HepG2 (cell line): ENCODE results near the gene NDUFB3. TPM values are rescaled to one million over a fixed set of nuclear protein-coding genes. Genes with fewer than 3 reads are reported as not detected.

Experiments used
- BATF2 ChIP-seq: sonication (generic); formaldehyde crosslinking; IDR thresholded peaks from 2 replicates; pipeline ENCODE4 v1.8.0; 2022; ENCODE audit warnings: mild to moderate bottlenecking, missing genetic modification reagents, moderate library complexity
- BRCA1 ChIP-seq: sonication (generic); formaldehyde crosslinking; IDR thresholded peaks from 2 replicates; pipeline ENCODE4 v1.4.0; 2020; ENCODE audit warnings: missing genetic modification reagents
- CBFB ChIP-seq: sonication (generic); formaldehyde crosslinking; IDR thresholded peaks from 2 replicates; pipeline ENCODE4 v1.4.0; 2020; ENCODE audit warnings: missing genetic modification reagents
- GATAD1 ChIP-seq: IDR thresholded peaks from 2 replicates; pipeline ENCODE4 v1.6.1; 2016; ENCODE audit warnings: missing genetic modification reagents, missing compliant biosample characterization
- GLI4 ChIP-seq: sonication (generic); formaldehyde crosslinking; IDR thresholded peaks from 2 replicates; pipeline ENCODE4 v1.5.1; 2020; ENCODE audit warnings: missing genetic modification reagents, mild to moderate bottlenecking, moderate library complexity, borderline replicate concordance
- GLMP ChIP-seq: sonication (generic); formaldehyde crosslinking; IDR thresholded peaks from 2 replicates; pipeline ENCODE4 v1.9.0; 2021; ENCODE audit warnings: missing genetic modification reagents, mild to moderate bottlenecking, borderline replicate concordance
- JDP2 ChIP-seq: sonication (generic); formaldehyde crosslinking; IDR thresholded peaks from 2 replicates; pipeline ENCODE4 v1.8.1; 2022; ENCODE audit warnings: missing genetic modification reagents, borderline replicate concordance
- KDM2A ChIP-seq: sonication (generic); formaldehyde crosslinking; IDR thresholded peaks from 2 replicates; pipeline ENCODE4 v1.4.0; 2020; ENCODE audit warnings: low read depth, missing genetic modification reagents, borderline replicate concordance
- MBNL3 ChIP-seq: fragments of 250-450 bp; sonication (Bioruptor Pico); conservative IDR thresholded peaks from 2 replicates; pipeline ENCODE4 v1.8.0; 2022; ENCODE audit warnings: mild to moderate bottlenecking, inconsistent platforms
- MIXL1 ChIP-seq: IDR thresholded peaks from 2 replicates; pipeline ENCODE4 v1.6.1; 2016
- MLXIP ChIP-seq: sonication (generic); formaldehyde crosslinking; IDR thresholded peaks from 2 replicates; pipeline ENCODE4 v1.9.0; 2021; ENCODE audit warnings: missing genetic modification reagents, borderline replicate concordance
- NFE2L1 ChIP-seq: sonication (generic); formaldehyde crosslinking; IDR thresholded peaks from 2 replicates; pipeline ENCODE4 v1.4.0; 2020; ENCODE audit warnings: missing genetic modification reagents, mild to moderate bottlenecking, borderline replicate concordance
- POLR2A ChIP-seq, 2 experiments: IDR thresholded peaks; 2 replicates each; pipeline ENCODE4 v1.6.1; 2011; ENCODE audit warnings: low read depth in 2 of 2, low read length in 2 of 2, mild to moderate bottlenecking in 1 of 2, moderate library complexity in 1 of 2; ENCODE audit not compliant: insufficient read depth in 1 of 2
- RCOR2 ChIP-seq: IDR thresholded peaks from 2 replicates; pipeline ENCODE4 v1.6.1; 2016; ENCODE audit warnings: missing biosample characterization, missing genetic modification reagents
- REPIN1 ChIP-seq: sonication (generic); formaldehyde crosslinking; IDR thresholded peaks from 2 replicates; pipeline ENCODE4 v1.8.0; 2022; ENCODE audit warnings: missing genetic modification reagents, low read depth, mild to moderate bottlenecking, borderline replicate concordance
- TSC22D2 ChIP-seq: sonication (generic); formaldehyde crosslinking; IDR thresholded peaks from 2 replicates; pipeline ENCODE4 v1.5.1; 2020; ENCODE audit warnings: missing genetic modification reagents, mild to moderate bottlenecking, borderline replicate concordance
- XBP1 ChIP-seq: sonication (generic); formaldehyde crosslinking; IDR thresholded peaks from 2 replicates; pipeline ENCODE4 v1.5.0; 2020; ENCODE audit warnings: missing genetic modification reagents
- ZBTB14 ChIP-seq: sonication (generic); formaldehyde crosslinking; IDR thresholded peaks from 2 replicates; pipeline ENCODE4 v1.4.0; 2020; ENCODE audit warnings: missing genetic modification reagents
- ZBTB42 ChIP-seq: sonication (generic); formaldehyde crosslinking; IDR thresholded peaks from 2 replicates; pipeline ENCODE4 v1.5.0; 2020; ENCODE audit warnings: mild to moderate bottlenecking, missing genetic modification reagents
- ZFP36L1 ChIP-seq: sonication (generic); formaldehyde crosslinking; IDR thresholded peaks from 2 replicates; pipeline ENCODE4 v1.8.0; 2022; ENCODE audit warnings: mild to moderate bottlenecking, missing genetic modification reagents, moderate library complexity
- ZNF234 ChIP-seq: sonication (generic); formaldehyde crosslinking; conservative IDR thresholded peaks from 2 replicates; pipeline ENCODE4 v1.5.1; 2020; ENCODE audit warnings: mild to moderate bottlenecking, missing genetic modification reagents
- ZNF780A ChIP-seq: sonication (generic); formaldehyde crosslinking; IDR thresholded peaks from 2 replicates; pipeline ENCODE4 v1.8.0; 2022; ENCODE audit warnings: mild to moderate bottlenecking, missing genetic modification reagents, moderate library complexity
- ZNF879 ChIP-seq: sonication (generic); formaldehyde crosslinking; IDR thresholded peaks from 2 replicates; pipeline ENCODE4 v1.8.1; 2023; ENCODE audit warnings: missing genetic modification reagents
- polyA plus RNA-seq, 8 experiments: library from polyadenylated mRNA; depleted of rRNA in 3 of 8; stranded (reverse) in 7 of 8; unstranded in 1 of 8; fragments of >200 nt; fragmentation: Illumina TruSeq in 4 of 8; extraction: Trizol in 4 of 8; gene quantifications; 2 replicates each; pipeline versions ENCODE4 v1.2.1 to v1.2.3, GENCODE V29; 2011 to 2016; ENCODE audit warnings: low read depth in 4 of 8, missing spikeins in 1 of 8, mixed read lengths in 1 of 8; ENCODE audit not compliant: insufficient read depth in 1 of 8
- total RNA-seq, 5 experiments: library from RNA; depleted of rRNA; stranded (reverse); fragments of >200 nt; fragmentation: Illumina TruSeq; extraction: Trizol; gene quantifications; 2 replicates each; pipeline ENCODE4 v1.2.3, GENCODE V29; 2016; ENCODE audit warnings: low read depth in 1 of 5

NDUFB3 gene
- total and polyA plus RNA-seq, 2 of the 13 experiments (the other 11 are each of a cell fraction or from before 2014, with no cell fraction given): 50.7 to 159 TPM

- TF ChIP-seq JDP2 (CRISPR knock-in tag) (no peak), ZFP36L1 (CRISPR knock-in tag) (no peak), RCOR2 (CRISPR knock-in tag) (no peak), ZNF879 (CRISPR knock-in tag) (0 out of 2 replicates have a peak, but pooled peaks have one; percentile 3), GATAD1 (CRISPR knock-in tag) (no peak), CBFB (CRISPR knock-in tag) (no peak), BRCA1 (CRISPR knock-in tag) (no peak), TSC22D2 (CRISPR knock-in tag) (no peak), POLR2A (IDR thresholded peaks at IDR 0.05; ENCODE audit: insufficient read depth in 1 of 2, low read depth in 2 of 2, low read length in 2 of 2) (peak in 1 of 2 experiments; percentile 24; a peak in 3 of 4 replicates), MIXL1 (CRISPR knock-in tag) (no peak; the same call in 1 of the 2 replicates), ZNF780A (CRISPR knock-in tag) (no peak), KDM2A (no peak), XBP1 (no peak), NFE2L1 (no peak), ZBTB42 (no peak), GLI4 (CRISPR knock-in tag) (no peak), BATF2 (CRISPR knock-in tag) (no peak), REPIN1 (CRISPR knock-in tag) (no peak), ZNF234 (CRISPR knock-in tag) (no peak), GLMP (CRISPR knock-in tag) (no peak), MBNL3 (no peak), MLXIP (no peak), ZBTB14 (CRISPR knock-in tag) (no peak)
These were observed 45.3 kb downstream of the NDUFB3 start (continued) for GRCh38 chr2:201116959-201117734.
